GM18499 (cell line): ENCODE results near the gene ATRIP.
"Not testable (repeated sequence)": the region's sequence is repeated elsewhere in the genome, so short reads cannot be mapped to it uniquely, and the experiment has no call there.

ENCODE experiments used
- ATAC-seq: cut with Tn5 transposase; IDR thresholded peaks from one replicate; pipeline ENCODE4 v1.9.1; 2021; ENCODE audit warnings: moderate number of reproducible peaks; ENCODE audit not compliant: insufficient read depth, unreplicated experiment

Gene ATRIP

DNA sequence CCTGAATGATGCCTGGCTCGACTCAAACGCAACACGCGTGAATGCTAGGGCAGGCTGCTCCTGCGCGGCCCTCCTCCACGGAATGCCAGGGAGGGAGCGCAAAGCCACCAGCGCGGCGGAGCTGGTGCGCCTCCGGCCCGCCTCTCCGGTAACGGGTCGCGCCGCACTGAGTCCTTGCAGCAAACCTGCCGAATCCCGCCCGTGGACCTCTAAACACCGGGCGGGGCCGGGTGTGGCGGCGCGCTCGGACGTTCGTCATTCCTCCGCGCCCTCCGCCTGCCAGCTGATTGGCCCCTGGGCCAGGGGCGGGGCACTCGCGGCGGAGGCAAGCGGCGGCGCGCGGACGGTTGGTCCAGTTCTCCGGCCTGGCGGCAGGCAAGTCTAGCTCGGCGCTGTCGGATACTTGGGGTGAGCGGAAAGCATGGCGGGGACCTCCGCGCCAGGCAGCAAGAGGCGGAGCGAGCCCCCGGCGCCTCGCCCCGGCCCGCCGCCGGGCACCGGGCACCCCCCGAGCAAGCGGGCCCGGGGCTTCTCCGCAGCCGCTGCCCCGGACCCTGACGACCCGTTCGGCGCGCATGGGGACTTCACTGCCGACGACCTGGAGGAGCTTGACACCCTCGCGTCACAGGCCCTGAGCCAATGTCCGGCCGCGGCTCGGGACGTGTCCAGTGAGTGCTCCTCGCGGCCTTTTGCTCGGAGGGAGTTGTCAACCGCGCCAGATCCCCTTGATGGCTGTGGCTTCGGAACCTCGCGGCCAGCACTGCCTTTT is at the start of gene ATRIP:
Gene ATRIP, plus strand, starts transcription at position 313 of the 769 bp plus-strand sequence. Its CDS starts 109 bp downstream, at position 422.
- peak; percentile 68 for ATAC-seq

GRCh38 chr3:48397767-48398681 is 48.5 kb upstream of the ATRIP start:
- ATAC-seq = no peak

GRCh38 chr3:48398701-48399386 is 47.7 kb upstream of the ATRIP start:
- no peak for ATAC-seq

DNA sequence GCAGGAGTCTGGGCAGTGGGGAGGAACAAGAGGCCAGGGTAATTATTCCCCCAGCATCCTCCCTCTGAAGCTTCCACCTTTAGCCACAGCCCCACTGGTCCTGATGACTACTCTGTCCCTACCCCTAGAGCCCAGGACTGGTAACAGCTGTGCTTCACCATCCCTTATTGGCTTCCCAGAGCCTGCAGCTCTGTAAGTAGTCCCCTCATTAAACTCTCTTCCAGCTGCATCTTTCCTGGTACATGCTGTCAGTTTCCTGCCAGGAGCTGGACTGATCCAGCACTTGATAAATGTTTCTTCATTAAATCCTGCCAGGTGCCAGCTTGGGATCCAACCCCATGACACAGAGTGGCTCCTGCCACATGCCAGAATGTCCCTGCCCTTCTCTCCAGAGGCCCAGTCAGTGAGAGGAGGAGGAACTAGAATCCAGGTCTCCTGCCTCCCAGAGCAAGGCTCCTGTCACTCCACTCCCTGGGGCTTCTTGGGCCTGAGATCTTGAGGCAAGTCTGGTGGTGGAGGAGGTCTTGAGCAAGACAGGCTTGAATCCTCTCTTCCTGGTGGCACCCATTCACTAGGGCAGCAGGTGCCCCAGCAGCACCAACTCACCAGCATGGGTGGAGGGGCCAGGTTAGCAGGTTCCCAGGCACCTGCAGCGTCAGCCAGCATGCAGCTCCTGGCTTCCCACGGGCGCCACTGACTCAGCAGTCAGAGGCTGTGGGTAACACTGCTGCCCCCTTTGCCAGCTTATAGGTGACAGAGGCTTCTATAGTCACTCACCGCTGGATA is 47.0 kb upstream of the ATRIP start:
- ATAC-seq = no peak

- ATAC-seq = no peak
Measured at GRCh38 chr3:48400824-48401433, 45.6 kb upstream of the ATRIP start.

GRCh38 chr3:48401434-48401901 is 45.1 kb upstream of the ATRIP start:
- ATAC-seq = not testable (repeated sequence)

DNA sequence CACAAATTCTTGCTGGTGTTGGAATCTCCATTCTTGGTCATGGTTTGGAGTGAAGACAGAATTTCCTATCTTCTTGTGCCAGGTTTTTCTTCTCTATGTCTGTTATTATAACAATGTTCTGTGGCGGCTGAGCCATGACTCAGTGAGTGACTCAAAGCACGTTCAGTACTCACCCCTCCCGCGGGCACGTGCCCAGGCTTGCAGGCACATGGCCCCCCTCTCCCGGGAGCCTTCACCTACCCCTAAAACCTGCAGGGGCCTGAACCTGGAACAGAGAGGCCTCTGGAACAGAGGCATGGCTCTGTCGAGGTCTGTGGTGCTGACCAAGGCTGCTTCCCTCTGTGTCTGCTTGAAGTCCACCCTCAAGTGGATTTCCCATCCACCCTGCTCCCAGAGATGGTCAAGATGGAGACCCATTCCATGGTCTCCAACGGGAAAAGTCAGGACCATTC is 44.2 kb upstream of the ATRIP start:
- no peak for ATAC-seq

GRCh38 chr3:48402907-48403306 is 43.6 kb upstream of the ATRIP start:
- no peak for ATAC-seq

GRCh38 chr3:48403533-48404439 is 42.8 kb upstream of the ATRIP start:
- no peak for ATAC-seq

DNA sequence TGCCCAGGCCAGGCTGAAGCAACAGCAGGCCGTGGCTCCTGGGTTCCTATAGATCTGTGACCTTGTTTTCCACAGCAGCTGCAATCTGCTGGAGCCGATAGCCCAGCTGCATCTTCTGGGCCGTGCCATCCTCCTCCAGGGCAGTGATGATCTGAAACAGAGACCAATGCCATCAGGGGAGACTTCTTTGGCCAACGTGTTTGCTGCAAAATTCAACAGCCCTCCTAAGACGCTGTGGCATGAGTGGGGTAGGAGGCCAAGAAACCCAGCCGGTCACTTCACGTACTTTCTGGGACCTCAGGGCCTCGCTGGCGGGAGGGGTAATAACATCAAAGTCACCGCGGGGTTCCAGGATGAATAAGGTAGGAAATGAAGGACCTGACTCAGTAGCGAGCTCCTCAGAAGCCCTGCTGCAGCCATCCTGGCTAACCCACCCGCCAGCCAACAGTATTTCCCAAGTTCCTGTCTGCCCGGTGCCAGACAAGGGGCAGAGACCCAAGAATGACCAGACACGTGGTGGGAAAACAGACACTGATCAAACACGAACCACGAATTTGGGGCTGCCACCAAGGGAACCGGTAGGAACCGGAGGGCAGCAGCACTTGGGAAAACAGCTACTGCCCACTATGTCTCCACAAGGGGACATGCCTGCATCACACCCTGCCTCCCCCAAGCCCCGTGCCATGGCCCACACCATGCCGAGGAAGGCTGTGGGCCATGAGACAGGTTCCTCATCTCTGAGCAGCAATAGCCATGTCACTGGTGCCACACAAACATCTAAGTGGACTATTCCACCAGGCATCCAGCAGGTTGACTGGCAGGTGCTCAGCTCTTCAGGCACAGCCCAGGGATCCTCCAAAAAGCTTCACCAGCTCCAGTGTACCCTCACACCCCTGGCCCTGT is 41.8 kb upstream of the ATRIP start:
- no peak for ATAC-seq

GRCh38 chr3:48405343-48405881 is 41.1 kb upstream of the ATRIP start:
- no peak for ATAC-seq

DNA sequence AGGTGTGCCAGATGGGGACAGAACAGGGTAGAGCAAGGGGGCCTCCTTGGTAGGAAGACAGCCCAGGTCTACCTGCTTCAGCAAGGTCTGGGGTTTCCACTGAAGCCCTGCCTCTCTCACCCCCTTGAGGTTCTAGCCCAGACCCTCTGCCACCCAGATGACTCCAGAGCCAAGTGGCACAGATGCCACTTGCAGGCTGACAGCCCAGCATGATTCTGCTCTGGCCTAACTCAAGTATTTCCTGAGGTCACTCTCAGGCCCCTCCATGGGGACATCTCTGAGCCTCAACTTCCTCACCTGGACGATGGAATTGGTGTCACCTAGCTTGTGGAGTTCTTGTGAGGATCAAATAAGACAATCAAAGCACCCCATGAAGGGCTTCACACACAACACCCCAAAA is 40.6 kb upstream of the ATRIP start:
- ATAC-seq = no peak

DNA sequence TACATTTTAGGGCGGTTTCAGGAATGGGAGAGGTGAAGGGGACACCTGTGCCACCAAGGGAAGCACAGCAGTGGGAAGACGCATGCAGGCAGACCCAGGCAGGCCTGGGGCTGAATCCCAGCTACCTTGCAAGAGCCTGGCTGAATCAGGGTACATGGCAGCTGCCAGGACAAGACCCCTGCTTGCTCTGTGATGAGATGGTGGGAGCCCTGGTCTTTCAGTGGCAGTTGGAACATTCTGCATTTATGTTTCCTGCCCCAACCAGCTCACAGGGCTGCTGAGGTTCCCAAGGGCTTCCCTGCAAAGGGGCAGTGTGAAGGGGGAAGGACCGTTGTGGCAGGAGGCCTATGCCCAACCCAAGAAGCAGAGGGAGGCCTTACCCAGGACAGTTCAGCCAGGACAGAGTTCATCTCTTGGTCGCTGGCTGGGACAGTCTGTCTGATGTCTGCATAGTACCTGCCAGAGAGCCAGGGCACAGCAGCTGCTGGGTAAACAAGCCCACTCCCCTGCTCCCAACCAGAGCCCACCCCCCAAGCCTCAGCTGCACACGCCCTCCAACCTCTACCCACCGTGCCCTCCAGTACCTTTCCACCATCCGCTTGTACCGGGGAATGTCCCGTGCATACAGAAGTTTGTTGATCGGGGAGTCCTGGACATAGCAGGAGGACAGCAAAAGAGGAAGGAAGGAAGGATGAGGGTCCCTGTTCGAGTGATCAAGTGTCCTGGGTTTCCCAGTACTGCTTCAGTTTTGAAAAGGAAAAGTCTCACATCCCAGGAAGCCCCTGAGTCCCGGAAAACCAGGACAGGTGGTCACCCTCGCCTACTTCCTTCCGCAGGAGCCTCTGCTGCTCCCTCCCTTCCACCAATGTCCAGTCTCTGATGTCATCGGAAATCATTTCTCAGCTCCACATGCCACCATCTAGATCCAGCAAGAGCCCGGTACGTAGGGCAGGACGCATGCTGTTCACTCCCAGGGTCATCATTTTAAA is 39.8 kb upstream of the ATRIP start:
- ATAC-seq = no peak

DNA sequence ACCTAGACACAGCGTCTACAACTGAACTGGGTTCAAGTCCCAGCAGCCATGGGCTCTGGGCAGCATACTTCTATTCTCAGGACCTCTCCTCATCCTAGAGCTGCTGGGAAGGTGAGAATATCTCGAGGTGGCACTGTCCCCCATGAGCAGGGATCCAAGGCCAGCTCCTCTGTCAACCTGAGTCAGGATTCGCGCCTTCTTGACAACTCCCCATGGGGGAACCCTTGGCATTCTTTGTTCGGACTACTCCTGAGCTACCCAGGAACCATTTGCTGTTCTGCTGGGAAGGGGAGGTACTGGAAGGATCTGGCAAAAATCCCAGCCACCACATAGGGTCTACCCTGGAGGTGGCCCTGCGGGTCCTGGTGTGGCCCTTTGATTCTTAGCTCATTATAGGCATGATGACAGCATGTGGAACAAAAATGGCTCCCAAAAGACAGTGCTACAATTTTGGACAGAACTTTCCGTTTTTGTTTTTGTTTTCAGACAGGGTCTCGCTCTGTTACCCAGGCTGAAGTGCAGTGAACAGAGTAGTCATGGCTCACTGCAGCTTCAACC is 38.9 kb upstream of the ATRIP start:
- ATAC-seq = no peak

DNA sequence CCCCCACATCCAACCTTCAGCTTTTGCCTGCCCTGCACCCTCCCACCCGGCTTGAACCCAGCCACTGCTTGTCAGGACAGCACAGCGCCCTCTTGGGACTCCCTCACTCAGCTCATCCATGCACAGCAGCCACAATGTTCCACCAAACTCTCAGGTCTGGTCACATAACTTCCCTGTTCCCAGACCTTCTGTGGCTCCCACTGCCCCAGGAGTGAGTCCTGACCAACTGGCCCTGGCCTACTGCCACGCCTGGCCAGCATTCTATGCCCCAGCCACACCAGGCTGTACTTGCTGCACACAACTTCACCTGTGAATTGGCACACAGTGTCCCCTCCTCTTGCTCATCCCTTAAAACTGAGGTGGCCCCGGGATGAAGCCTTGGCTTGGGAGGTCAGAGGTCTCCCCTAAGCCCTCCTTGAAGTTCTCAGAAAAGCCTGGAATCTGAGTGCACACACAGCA is 37.7 kb upstream of the ATRIP start:
- ATAC-seq = no peak
